NCI-H1105 treated with DMSO at 0.1 percent for 48 hours (cell line): ENCODE data around the gene LCE3E.
"Not testable (repeated sequence)": the region's sequence is repeated elsewhere in the genome, so short reads cannot be mapped to it uniquely, and the experiment has no call there.

ENCODE experiments used
- DNase-seq: peaks from one replicate; lab custom pipeline; 2025; lab: John Stamatoyannopoulos, UW

LCE3E gene, protein sequence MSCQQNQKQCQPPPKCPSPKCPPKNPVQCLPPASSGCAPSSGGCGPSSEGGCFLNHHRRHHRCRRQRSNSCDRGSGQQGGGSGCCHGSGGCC

DNA sequence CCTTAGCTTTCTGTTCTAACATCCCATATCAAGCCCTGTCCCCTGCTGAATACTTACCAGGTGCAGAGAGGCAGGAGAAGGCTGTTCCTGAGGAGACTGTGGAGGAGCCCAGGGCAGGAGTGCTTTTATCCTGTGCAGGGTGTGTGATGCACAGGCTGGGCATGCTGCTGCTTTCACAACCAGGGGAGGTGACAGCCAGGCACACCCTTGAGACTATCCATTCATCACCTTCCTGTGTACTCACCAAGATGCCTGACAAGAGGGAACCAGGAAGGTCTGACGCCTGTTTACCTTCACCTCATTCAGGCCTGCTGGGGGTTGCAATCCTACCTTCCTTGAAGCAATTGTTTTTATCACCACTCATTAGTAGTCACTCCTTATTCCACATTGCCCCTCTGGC, at the start of gene LCE3E:
LCE3E (minus strand) TSS at position 100 of the 400 bp plus-strand sequence. CDS start 572 bp downstream, outside the sequence.
- no peak for DNase-seq

- DNase-seq: no peak
Observed at GRCh38 chr1:152613511-152613910, 46.9 kb upstream of the LCE3E start, which contains the start of gene LCE3B. Gene LCE3B (plus strand): TSS chr1:152613811. CDS start chr1:152613811, 0 bp downstream.

DNA sequence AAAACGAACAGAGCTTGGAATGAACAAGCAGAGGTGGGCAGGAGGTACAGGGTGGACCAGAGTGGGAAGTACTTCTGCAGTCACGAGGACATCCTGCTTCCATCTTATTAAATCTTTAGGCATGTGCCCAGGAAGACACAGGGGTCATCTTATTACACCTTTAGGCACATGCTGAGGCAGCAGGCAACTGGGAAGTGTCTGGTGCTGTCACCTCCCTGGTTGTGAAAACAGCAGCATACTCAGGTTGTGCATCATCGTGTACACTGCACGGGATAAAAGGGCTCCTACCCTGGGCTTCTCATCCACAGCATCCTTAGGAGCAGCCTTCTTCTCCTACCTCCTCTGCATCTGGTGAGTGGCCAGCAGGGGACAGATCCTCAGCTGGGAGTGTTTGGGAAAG, 33.4 kb upstream of the LCE3E start, which contains the start of gene LCE3C:
LCE3C (plus strand) TSS at position 301 of the 400 bp plus-strand sequence. CDS start 498 bp downstream, outside the sequence.
- no peak for DNase-seq

DNA sequence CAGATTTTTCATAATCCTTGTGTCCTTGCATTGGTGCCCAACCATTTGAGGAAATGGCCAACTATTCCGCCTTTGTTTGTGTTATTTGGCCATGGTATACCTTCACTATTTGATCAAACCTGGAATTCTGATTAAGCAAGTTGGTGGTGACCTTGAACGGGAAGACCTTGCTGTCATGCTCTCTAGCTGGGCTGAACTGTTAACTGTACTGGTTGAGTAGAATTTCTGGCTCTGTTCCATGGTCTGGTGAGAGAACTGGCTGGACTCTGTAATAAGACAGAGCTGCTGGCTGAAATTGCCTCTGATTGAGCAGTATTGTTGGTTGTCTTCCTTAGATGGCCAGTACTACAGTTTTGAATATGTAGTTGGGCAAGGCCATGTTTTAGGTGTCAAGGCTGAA, 30.4 kb upstream of the LCE3E start:
- no peak for DNase-seq

GRCh38 chr1:152585586-152585985, 19.0 kb upstream of the LCE3E start:
- DNase-seq: no peak

DNA sequence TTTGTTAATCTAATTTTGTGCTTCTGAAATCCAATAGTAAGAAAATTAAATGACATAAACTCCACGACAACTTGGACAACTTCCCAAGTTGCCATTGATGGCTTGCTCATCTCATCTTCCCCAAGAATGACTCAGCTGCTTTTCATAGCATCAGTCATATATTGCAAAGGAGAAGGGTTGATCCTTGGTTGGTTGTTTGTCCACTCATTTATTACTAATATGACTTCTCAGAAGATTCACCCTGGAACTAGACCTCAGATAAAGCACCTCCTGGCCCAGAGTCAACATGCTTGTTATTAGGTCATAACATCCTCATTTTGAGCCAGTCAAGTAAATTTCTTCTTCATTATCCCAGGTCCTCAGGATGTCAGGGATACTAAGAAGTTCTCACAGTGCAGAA, 16.1 kb upstream of the LCE3E start:
- DNase-seq: no peak

DNA sequence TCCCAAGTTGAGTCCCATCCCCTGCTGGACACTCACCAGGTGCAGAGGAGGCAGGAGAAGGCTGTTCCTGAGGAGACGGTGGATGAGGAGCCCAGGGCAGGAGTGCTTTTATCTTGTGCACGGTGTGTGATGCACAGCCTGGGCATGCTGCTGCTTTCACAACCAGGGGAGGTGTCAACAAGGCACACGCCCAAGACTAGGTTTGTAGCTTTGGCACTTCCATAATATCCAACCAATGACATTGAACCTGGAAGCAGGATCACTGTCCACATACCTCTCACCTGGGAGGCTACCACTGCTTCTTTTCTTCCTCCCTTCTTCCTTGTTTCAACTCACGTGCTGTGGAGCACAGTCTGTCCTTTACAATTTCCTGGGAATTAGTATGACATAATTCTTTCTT, 13.9 kb upstream of the LCE3E start, which contains the start of gene LCE3D:
LCE3D (minus strand) TSS at position 84 of the 400 bp plus-strand sequence. CDS start 580 bp downstream, outside the sequence.
- no peak for DNase-seq

DNA sequence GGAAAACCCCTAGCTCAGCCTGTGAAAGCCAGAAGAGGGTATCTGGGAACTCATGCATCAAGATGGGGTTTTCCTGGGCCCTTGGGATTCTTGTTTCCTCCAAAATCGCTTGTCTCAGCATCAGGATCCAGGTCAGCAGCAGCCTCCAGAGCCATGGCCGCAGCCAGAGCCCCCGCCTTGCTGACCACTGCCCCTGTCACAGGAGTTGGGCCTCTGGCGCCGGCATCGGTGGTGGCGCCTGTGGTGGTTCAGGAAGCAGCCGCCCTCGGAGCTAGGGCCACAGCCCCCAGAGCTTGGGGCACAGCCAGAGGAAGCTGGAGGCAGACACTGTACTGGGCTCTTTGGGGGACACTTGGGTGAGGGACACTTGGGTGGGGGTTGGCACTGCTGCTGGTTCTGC, 12.9 kb upstream of the LCE3E start:
- DNase-seq: not testable (repeated sequence)

GRCh38 chr1:152577168-152577567, 10.6 kb upstream of the LCE3E start:
- DNase-seq: no peak

DNA sequence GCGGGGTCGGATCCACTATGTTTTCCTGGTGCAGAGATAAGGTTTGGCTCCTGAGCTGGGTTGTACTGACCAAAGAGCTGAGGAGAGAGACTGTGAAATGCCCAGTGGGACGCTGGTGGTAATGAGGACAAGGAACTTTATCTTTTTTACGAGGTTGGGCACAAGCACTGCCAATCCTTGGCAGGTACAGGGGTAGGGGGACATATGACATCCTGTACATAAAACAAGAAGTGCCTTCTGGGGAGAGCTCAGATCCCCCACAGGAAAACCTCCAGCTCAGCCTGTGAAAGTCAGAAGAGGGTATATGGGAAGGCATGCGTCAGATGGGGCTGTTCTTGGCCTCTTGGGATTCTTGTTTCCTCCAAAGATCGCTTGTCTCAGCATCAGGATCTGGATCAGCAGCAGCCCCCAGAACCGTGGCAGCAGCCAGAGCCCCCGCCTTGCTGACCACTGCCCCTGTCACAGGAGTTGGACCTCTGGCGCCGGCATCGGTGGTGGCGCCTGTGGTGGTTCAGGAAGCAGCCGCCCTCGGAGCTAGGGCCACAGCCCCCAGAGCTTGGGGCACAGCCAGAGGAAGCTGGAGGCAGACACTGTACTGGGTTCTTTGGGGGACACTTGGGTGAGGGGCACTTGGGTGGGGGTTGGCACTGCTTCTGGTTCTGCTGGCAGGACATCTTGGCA, 905 bp downstream of the LCE3E start:
- no peak for DNase-seq

- no peak for DNase-seq
Observed at GRCh38 chr1:152565115-152565514, 1.5 kb downstream of the LCE3E start.

GRCh38 chr1:152548358-152548757, 18.2 kb downstream of the LCE3E start:
- not testable (repeated sequence) for DNase-seq

GRCh38 chr1:152546704-152547103, 19.9 kb downstream of the LCE3E start:
- DNase-seq: no peak

- no peak for DNase-seq
Observed at GRCh38 chr1:152543820-152544219, 22.8 kb downstream of the LCE3E start.

DNA sequence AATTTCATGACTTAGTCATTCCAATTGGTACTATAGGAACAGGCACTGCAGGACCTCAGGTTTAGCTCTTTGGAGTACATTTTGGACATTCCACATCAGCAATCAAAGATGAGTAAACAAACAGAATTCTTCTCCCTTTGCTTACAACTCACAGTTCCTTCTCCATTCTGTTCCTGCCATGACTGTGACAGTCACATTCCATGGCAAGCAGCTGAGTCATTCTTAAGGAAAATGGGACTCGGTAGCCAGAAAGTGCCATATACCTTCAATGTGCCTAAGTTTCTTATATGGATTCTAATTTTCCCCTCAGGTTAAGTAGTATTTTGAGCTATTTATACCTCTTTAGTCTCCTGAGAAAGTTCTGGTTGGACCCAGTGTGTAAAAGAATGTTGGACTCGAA, 26.7 kb downstream of the LCE3E start:
- no peak for DNase-seq

DNA sequence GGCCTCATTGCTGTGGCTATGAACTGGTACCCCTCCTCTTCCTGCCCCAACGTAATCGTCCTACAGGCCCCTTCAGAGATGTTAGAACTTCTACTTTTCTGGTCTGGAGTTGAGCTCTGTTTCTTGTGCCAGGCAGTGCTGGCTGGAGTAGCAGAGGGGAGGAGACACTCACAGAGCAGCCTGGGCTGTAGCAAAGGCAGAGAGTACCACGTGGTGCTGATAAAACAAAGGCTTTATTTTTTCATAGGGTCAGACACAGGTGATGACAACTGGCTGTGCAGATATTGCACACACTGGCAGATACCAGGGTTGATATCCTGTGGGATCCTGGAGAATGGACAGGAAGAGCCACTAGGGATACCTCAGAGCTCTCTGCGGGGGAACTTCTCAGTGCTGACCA, 29.1 kb downstream of the LCE3E start:
- DNase-seq: no peak

DNA sequence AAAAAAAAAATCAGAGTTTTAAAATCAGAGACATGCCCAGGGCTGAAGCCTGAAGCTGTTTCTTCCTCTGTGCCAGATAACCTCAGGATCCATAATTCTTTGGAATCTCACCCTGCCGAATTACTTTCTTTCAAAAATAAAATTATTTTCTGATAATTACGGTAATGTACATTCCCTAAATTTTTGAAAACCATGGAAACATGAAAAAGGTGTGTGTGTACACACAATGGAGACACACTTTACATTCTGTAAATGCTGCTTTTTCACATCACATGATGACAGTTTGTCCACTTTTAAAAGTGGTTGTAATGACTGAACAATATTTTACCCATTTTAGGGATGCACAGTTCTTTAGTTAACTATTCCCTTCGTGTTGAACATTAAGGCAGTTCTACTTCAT, 30.8 kb downstream of the LCE3E start:
- no peak for DNase-seq

DNA sequence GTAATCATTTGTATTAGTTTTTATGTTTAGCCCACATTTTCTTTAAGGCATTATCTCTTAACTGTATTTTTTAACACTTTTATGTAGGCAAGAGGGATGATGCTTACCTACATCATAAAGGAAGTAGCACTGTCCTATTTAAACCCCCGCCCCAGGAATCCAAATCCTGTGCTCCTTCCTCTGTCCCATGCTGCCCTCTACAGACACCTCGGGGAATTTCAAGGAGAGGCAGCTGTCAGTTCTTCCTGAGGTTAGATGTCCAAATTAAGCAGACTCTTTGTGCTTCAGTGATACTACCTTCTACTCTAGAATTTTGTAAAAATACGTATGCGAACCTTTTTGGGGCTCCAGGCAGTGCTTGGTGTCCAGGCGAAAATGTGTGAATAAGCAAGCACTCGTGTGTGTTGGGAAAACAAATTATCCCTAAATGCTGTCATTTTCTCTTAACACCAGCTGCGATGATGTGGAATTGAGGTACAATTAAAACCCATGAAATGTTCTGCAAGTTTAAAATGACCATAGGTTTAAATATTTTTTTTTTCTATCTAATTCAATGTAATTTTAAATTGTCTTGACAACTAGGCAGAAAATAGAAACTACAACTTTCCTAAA, 33.1 kb downstream of the LCE3E start:
- DNase-seq: peak; percentile 24

GRCh38 chr1:152525080-152525641, 41.4 kb downstream of the LCE3E start:
- DNase-seq: no peak

- no peak for DNase-seq
Observed at GRCh38 chr1:152520561-152521090, 46.0 kb downstream of the LCE3E start.

DNA sequence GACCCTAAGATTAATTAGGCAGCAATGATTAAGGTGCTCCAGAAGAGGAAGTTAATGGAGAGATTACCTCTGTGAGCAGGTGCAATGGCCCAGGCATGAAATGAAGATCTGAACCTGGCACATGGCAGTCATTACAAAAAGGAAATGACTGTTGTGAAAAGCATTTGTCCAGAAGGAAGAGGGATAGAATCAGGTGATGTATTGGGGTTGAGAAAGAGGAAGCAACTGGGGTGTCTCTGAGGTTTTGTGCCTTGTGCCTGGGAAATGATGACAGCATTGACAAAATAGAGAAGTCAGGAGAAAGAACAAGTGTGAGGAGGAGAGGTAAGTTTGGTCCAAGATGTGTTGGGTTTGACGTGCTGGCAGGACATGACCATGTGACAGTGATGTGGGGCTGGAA, 46.7 kb downstream of the LCE3E start:
- DNase-seq: no peak

DNA sequence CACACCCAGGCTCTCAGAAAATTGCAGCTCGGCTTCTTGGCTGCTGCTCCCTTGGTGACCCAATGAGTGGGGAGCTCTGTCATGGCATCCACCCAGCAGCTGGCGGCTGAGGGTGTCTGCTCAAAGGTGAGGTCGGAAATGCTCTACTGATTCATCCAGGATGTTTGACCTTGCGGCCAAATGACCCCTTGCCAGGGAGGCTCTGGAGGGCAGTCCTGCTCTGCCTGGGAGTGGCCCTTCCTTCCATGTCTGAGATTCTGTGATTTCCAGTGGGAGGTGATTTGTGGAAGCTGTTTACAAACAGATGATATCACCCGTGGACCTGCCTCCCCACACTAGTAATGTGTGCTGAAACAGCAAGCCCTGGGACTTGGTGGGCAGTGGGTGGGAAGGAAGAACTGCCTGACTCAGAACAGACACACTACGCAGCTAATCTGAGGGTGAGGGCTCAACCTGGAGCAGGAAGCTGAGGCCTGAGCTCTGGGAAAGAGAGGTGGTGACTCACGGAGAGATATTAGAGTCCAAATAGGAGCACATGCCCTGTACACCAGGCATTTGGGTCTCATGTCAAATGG, 49.3 kb downstream of the LCE3E start:
- DNase-seq: no peak
